Peyer's patch (tissue), 4 donors: ENCODE results near the gene FSTL5. TPM values are rescaled to one million over a fixed set of nuclear protein-coding genes. Genes with fewer than 3 reads are reported as not detected.

ENCODE experiments used
- DNase-seq, 3 donors: peaks; one replicate each; pipeline ENCODE4 v3.0.0-alpha.2; 2017 to 2019
- H3K27ac ChIP-seq, 4 donors: fragments of 200-600 bp; sonication (generic); one replicate each; pipeline ENCODE4 v1.5.1; 2016 to 2019
- H3K27me3 ChIP-seq, 2 donors: fragments of 200-600 bp; sonication (generic); one replicate each; pipeline ENCODE4 v1.5.1; 2019
- H3K36me3 ChIP-seq, 3 donors: fragments of 200-600 bp; sonication (generic); one replicate each; pipeline ENCODE4 v1.5.1; 2016 to 2019
- H3K4me1 ChIP-seq, 4 donors: fragments of 200-600 bp; sonication (generic); one replicate each; pipeline ENCODE4 v1.5.1; 2016 to 2019
- H3K4me3 ChIP-seq, 4 donors: fragments of 200-600 bp; sonication (generic); 1 replicate in 3 of 4; 2 replicates in 1 of 4; pipeline ENCODE4 v1.5.1; 2016 to 2019; ENCODE audit warnings: mild to moderate bottlenecking in 1 of 4
- H3K9me3 ChIP-seq, 4 donors: fragments of 200-600 bp; sonication (generic); one replicate each; pipeline ENCODE4 v1.5.1; 2016 to 2019; ENCODE audit warnings: mild to moderate bottlenecking in 1 of 4
- CTCF ChIP-seq, 6 experiments: fragments of 450-650 bp in 4 of 6; fragments of 200-600 bp in 2 of 6; sonication (generic) in 1 of 6; IDR thresholded peaks; one replicate each; pipeline ENCODE4 v1.5.1; 2017 to 2019; ENCODE audit warnings: antibody characterized with exemption in 6 of 6, mild to moderate bottlenecking in 3 of 6, moderate library complexity in 1 of 6
- POLR2A ChIP-seq, 2 donors: fragments of 450-650 bp; IDR thresholded peaks; one replicate each; pipeline ENCODE4 v1.5.1; 2017; ENCODE audit warnings: antibody characterized with exemption in 2 of 2, mild to moderate bottlenecking in 2 of 2, moderate library complexity in 2 of 2
- total RNA-seq, 4 donors: library from RNA; depleted of rRNA; stranded (reverse); fragments of >200 nt; gene quantifications; one replicate each; pipeline ENCODE4 v1.1.0, GENCODE V29; 2016

The FSTL5 gene
- total RNA-seq, 4 donors from 2014 or later = 1.7 TPM; not detected in 3

GRCh38 chr4:161393602-161394001, 770.2 kb downstream of the FSTL5 start:
- TF ChIP-seq POLR2A (IDR thresholded peaks at IDR 0.05) = no peak
- TF ChIP-seq CTCF (IDR thresholded peaks at IDR 0.05) = no peak
- H3K36me3 ChIP-seq = no peaks in the 10 kb centered on the region
- no peaks in the 10 kb centered on the region for H3K27me3 ChIP-seq
- no peaks in the 10 kb centered on the region for H3K4me1 ChIP-seq
- no peaks in the 10 kb centered on the region for H3K9me3 ChIP-seq
- no peak for DNase-seq
- no peak overlapping the region for H3K27ac ChIP-seq
- no peak overlapping the region for H3K4me3 ChIP-seq

GRCh38 chr4:161382655-161383054, 781.1 kb downstream of the FSTL5 start:
- Histone ChIP-seq H3K4me3 (no peak overlapping the region), H3K4me1 (no peaks in the 10 kb centered on the region), H3K27ac (no peak overlapping the region), H3K27me3 (no peaks in the 10 kb centered on the region), H3K36me3 (no peaks in the 10 kb centered on the region), H3K9me3 (no peaks in the 10 kb centered on the region)
- no peak for DNase-seq
- TF ChIP-seq POLR2A (IDR thresholded peaks at IDR 0.05) = no peak
- TF ChIP-seq CTCF (IDR thresholded peaks at IDR 0.05) = no peak

- no peak for TF ChIP-seq CTCF (IDR thresholded peaks at IDR 0.05)
- TF ChIP-seq POLR2A (IDR thresholded peaks at IDR 0.05) = no peak
- no peak overlapping the region for H3K27ac ChIP-seq
- H3K27me3 ChIP-seq = no peaks in the 10 kb centered on the region
- H3K36me3 ChIP-seq = no peaks in the 10 kb centered on the region
- no peaks in the 10 kb centered on the region for H3K4me1 ChIP-seq
- H3K4me3 ChIP-seq = no peak overlapping the region
- DNase-seq = no peak
- H3K9me3 ChIP-seq = no peaks in the 10 kb centered on the region
Measured at GRCh38 chr4:161376275-161376674, 787.5 kb downstream of the FSTL5 start.

- H3K4me3 ChIP-seq = no peak overlapping the region
Measured at GRCh38 chr4:161364681-161365080, 799.1 kb downstream of the FSTL5 start.

GRCh38 chr4:161360982-161361381, 802.8 kb downstream of the FSTL5 start:
- H3K27me3 ChIP-seq = no peaks in the 10 kb centered on the region
- no peaks in the 10 kb centered on the region for H3K36me3 ChIP-seq
- TF ChIP-seq POLR2A (IDR thresholded peaks at IDR 0.05) (no peak), CTCF (IDR thresholded peaks at IDR 0.05) (no peak)
- no peak overlapping the region for H3K4me3 ChIP-seq
- H3K9me3 ChIP-seq = no peaks in the 10 kb centered on the region
- H3K27ac ChIP-seq = no peak overlapping the region
- no peaks in the 10 kb centered on the region for H3K4me1 ChIP-seq
- no peak for DNase-seq

More at GRCh38 chr4:161364681-161365080, 799.1 kb downstream of the FSTL5 start:
- no peak overlapping the region for H3K27ac ChIP-seq
- no peaks in the 10 kb centered on the region for H3K9me3 ChIP-seq
- no peaks in the 10 kb centered on the region for H3K27me3 ChIP-seq
- H3K4me1 ChIP-seq = no peaks in the 10 kb centered on the region
- no peak for TF ChIP-seq CTCF (IDR thresholded peaks at IDR 0.05)
- no peak for DNase-seq
- H3K36me3 ChIP-seq = no peaks in the 10 kb centered on the region

GRCh38 chr4:161359491-161359890, 804.3 kb downstream of the FSTL5 start:
- Histone ChIP-seq H3K27me3 (no peaks in the 10 kb centered on the region), H3K27ac (no peak overlapping the region), H3K4me1 (no peaks in the 10 kb centered on the region), H3K36me3 (no peaks in the 10 kb centered on the region), H3K9me3 (no peaks in the 10 kb centered on the region), H3K4me3 (no peak overlapping the region)
- no peak for DNase-seq
- no peak for TF ChIP-seq CTCF (IDR thresholded peaks at IDR 0.05)
- no peak for TF ChIP-seq POLR2A (IDR thresholded peaks at IDR 0.05)
